Liver (tissue), 9 donors: Measurements from ENCODE around the gene TEKTIP1. TPM values are rescaled to one million over a fixed set of nuclear protein-coding genes. Genes with fewer than 3 reads are reported as not detected.

ENCODE experiments used
- DNase-seq: peaks from one replicate; pipeline ENCODE4 v3.0.0-alpha.2; 2017; ENCODE audit warnings: low spot score
- H3K27ac ChIP-seq, 2 donors: one replicate each; pipeline ENCODE4 v1.7.0; 2013; ENCODE audit warnings: inconsistent platforms in 2 of 2, low read length in 2 of 2, control low read depth in 1 of 2, low read depth in 1 of 2, mild to moderate bottlenecking in 1 of 2
- H3K27me3 ChIP-seq, 4 donors: one replicate each; pipeline versions ENCODE4 v1.6.1 to v1.7.0; 2013; ENCODE audit warnings: low read length in 3 of 4, inconsistent platforms in 1 of 4, mild to moderate bottlenecking in 1 of 4, moderate library complexity in 1 of 4; ENCODE audit not compliant: control insufficient read depth in 4 of 4, insufficient read depth in 4 of 4
- H3K36me3 ChIP-seq, 4 donors: one replicate each; pipeline versions ENCODE4 v1.6.1 to v1.7.0; 2013; ENCODE audit warnings: low read length in 3 of 4, mild to moderate bottlenecking in 3 of 4, low read depth in 1 of 4, moderate library complexity in 1 of 4; ENCODE audit not compliant: control insufficient read depth in 4 of 4, insufficient read depth in 3 of 4
- H3K4me1 ChIP-seq, 4 donors: one replicate each; pipeline versions ENCODE4 v1.6.1 to v1.7.0; 2013; ENCODE audit warnings: low read length in 3 of 4, mild to moderate bottlenecking in 3 of 4, moderate library complexity in 1 of 4; ENCODE audit not compliant: control insufficient read depth in 4 of 4, insufficient read depth in 4 of 4
- H3K4me3 ChIP-seq, 3 donors: one replicate each; pipeline versions ENCODE4 v1.6.1 to v1.7.0; 2013; ENCODE audit warnings: low read length in 3 of 3, control low read depth in 1 of 3, low read depth in 1 of 3, mild to moderate bottlenecking in 1 of 3
- H3K9ac ChIP-seq, 2 donors: one replicate each; pipeline ENCODE4 v1.7.0; 2013; ENCODE audit warnings: low read length in 2 of 2, mild to moderate bottlenecking in 2 of 2, moderate library complexity in 2 of 2, control low read depth in 1 of 2, low read depth in 1 of 2
- H3K9me3 ChIP-seq, 4 donors: one replicate each; pipeline versions ENCODE4 v1.6.1 to v1.7.0; 2013; ENCODE audit warnings: low read length in 3 of 4; ENCODE audit not compliant: control insufficient read depth in 4 of 4
- ATF3 ChIP-seq: IDR thresholded peaks from 2 replicates; pipeline ENCODE4 v1.6.1; 2016; ENCODE audit warnings: antibody characterized with exemption
- CTCF ChIP-seq: fragments of 150-350 bp; IDR thresholded peaks from 2 replicates; pipeline ENCODE4 v1.5.1; 2017; ENCODE audit warnings: improper control_type of control experiment, low read depth, low read length; ENCODE audit not compliant: missing input control
- EGR1 ChIP-seq, 2 donors: IDR thresholded peaks; 2 replicates each; pipeline ENCODE4 v1.6.1; 2016 to 2018; ENCODE audit warnings: antibody characterized with exemption in 2 of 2, low read depth in 2 of 2
- FOXA1 ChIP-seq: IDR thresholded peaks from 2 replicates; pipeline ENCODE4 v1.6.1; 2016; ENCODE audit warnings: antibody characterized with exemption
- FOXA2 ChIP-seq: IDR thresholded peaks from 2 replicates; pipeline ENCODE4 v1.6.1; 2016; ENCODE audit warnings: antibody characterized with exemption
- HNF4A ChIP-seq, 2 donors: conservative IDR thresholded peaks; 2 replicates each; pipeline ENCODE4 v1.6.1; 2016; ENCODE audit warnings: antibody characterized with exemption in 2 of 2, mild to moderate bottlenecking in 2 of 2
- HNF4G ChIP-seq: IDR thresholded peaks from 2 replicates; pipeline ENCODE4 v1.6.1; 2016; ENCODE audit warnings: antibody characterized with exemption
- JUND ChIP-seq, 2 donors: IDR thresholded peaks; 2 replicates each; pipeline ENCODE4 v1.6.1; 2016; ENCODE audit warnings: antibody characterized with exemption in 2 of 2
- MAX ChIP-seq: IDR thresholded peaks from 2 replicates; pipeline ENCODE4 v1.6.1; 2016; ENCODE audit warnings: antibody characterized with exemption
- NR2F2 ChIP-seq: IDR thresholded peaks from 2 replicates; pipeline ENCODE4 v1.6.1; 2016; ENCODE audit warnings: antibody characterized with exemption
- RAD21 ChIP-seq, 2 donors: IDR thresholded peaks; 2 replicates each; pipeline ENCODE4 v1.6.1; 2016; ENCODE audit warnings: antibody characterized with exemption in 2 of 2, mild to moderate bottlenecking in 2 of 2
- REST ChIP-seq: IDR thresholded peaks from 2 replicates; pipeline ENCODE4 v1.6.1; 2016; ENCODE audit warnings: antibody characterized with exemption, mild to moderate bottlenecking
- RXRA ChIP-seq, 2 donors: IDR thresholded peaks; 2 replicates each; pipeline ENCODE4 v1.6.1; 2017 to 2018; ENCODE audit warnings: antibody characterized with exemption in 2 of 2, mild to moderate bottlenecking in 1 of 2
- TAF1 ChIP-seq: conservative IDR thresholded peaks from 2 replicates; pipeline ENCODE4 v1.6.1; 2016; ENCODE audit warnings: antibody characterized with exemption, mild to moderate bottlenecking
- YY1 ChIP-seq: IDR thresholded peaks from 2 replicates; pipeline ENCODE4 v1.6.1; 2016; ENCODE audit warnings: antibody characterized with exemption, mild to moderate bottlenecking
- ZBTB33 ChIP-seq: IDR thresholded peaks from 2 replicates; pipeline ENCODE4 v1.6.1; 2016; ENCODE audit warnings: antibody characterized with exemption
- WGBS: extraction: QIAGEN DNeasy Blood & Tissue Kit; methylation state at CpG from one replicate; pipeline ENCODE4 v1.1.7; 2013; 5-methylcytosine and 5-hydroxymethylcytosine counted together
- polyA plus RNA-seq, 2 donors: library from polyadenylated mRNA; stranded (reverse) in 1 of 2; unstranded in 1 of 2; fragments of 200-250 nt in 1 of 2; fragments of >200 nt in 1 of 2; fragmentation: Nextera tagmentation in 1 of 2; extraction: Ambion mirVana in 1 of 2; gene quantifications; one replicate each; pipeline versions ENCODE4 v1.2.1 to v1.2.3, GENCODE V29; 2013 to 2015
- total RNA-seq, 2 donors: library from RNA; depleted of rRNA; stranded (reverse); fragments of >200 nt; gene quantifications; one replicate each; pipeline ENCODE4 v1.2.3, GENCODE V29; 2014
- donor health status: healthy.
- donor health status: healthy.
- donor health status: healthy.
- donor health status: healthy.
- donor health status: healthy.

TEKTIP1 gene
- total and polyA plus RNA-seq, 4 donors, result 0.17 TPM; not detected in 3

GRCh38 chr19:3550947-3551791 is 12.2 kb downstream of the TEKTIP1 start:
- H3K4me1 ChIP-seq, result peaks cover 7 to 35% (median 17%) of the 10 kb centered on the region in 4 donors
- peaks cover 0 to 7% (median 5%) of the 10 kb centered on the region in 4 donors for H3K36me3 ChIP-seq
- TF ChIP-seq RAD21 (IDR thresholded peaks at IDR 0.05) (no peak), JUND (IDR thresholded peaks at IDR 0.05) (no peak), HNF4G (no peak), ATF3 (no peak), MAX (no peak), NR2F2 (no peak), RXRA (IDR thresholded peaks at IDR 0.05) (no peak), EGR1 (IDR thresholded peaks at IDR 0.05; ENCODE audit: low read depth in 2 of 2) (no peak), HNF4A (conservative IDR thresholded peaks at IDR 0.05) (no peak), FOXA2 (no peak), CTCF (no peak), YY1 (no peak), FOXA1 (no peak)
- H3K27me3 ChIP-seq, result no peaks in the 10 kb centered on the region
- H3K9me3 ChIP-seq, result no peaks in the 10 kb centered on the region
- H3K4me3 ChIP-seq, result no peak overlapping the region
- no peak overlapping the region for H3K27ac ChIP-seq
- H3K9ac ChIP-seq, result no peak overlapping the region
- DNase-seq, result no peak
- WGBS, result 96% methylated on average over 34 of the region's 34 CpGs

- Histone ChIP-seq H3K36me3 (peaks cover 0 to 6% (median 5%) of the 10 kb centered on the region in 4 donors), H3K9ac (no peak overlapping the region), H3K4me1 (peaks cover 7 to 40% (median 22%) of the 10 kb centered on the region in 4 donors), H3K4me3 (no peak overlapping the region), H3K27ac (no peak overlapping the region), H3K9me3 (no peaks in the 10 kb centered on the region), H3K27me3 (no peaks in the 10 kb centered on the region)
- DNase-seq, result no peak
- 91% methylated on average over 9 of the region's 9 CpGs for WGBS
- TF ChIP-seq REST (no peak), ZBTB33 (no peak), TAF1 (no peak), RXRA (IDR thresholded peaks at IDR 0.05) (no peak), FOXA1 (no peak), NR2F2 (no peak), HNF4A (conservative IDR thresholded peaks at IDR 0.05) (no peak), EGR1 (IDR thresholded peaks at IDR 0.05; ENCODE audit: low read depth in 2 of 2) (no peak)
Observed at GRCh38 chr19:3551792-3552095, 12.8 kb downstream of the TEKTIP1 start.
